CD8-positive, alpha-beta memory T cell (primary cell): ENCODE measurements around the gene CALY. TPM values are rescaled to one million over a fixed set of nuclear protein-coding genes. Genes with fewer than 3 reads are reported as not detected.

Source experiments
- CTCF ChIA-PET: fragments of 350-600 bp; sonication (Branson Sonifier 250); formaldehyde crosslinking; loops from one replicate; lab custom pipeline; 2021; ENCODE audit warnings: antibody characterized with exemption; lab: Charles Lee
- POLR2A ChIA-PET: fragments of 350-600 bp; sonication (Branson Sonifier 250); formaldehyde crosslinking; loops from one replicate; lab custom pipeline; 2021; ENCODE audit warnings: antibody characterized with exemption; lab: Charles Lee
- DNase-seq, 5 donors: peaks; one replicate each; pipeline versions ENCODE4 v3.0.0 to v3.0.0-alpha.2; 2020 to 2022; ENCODE audit warnings: mixed read lengths in 1 of 5
- H3K27ac ChIP-seq: one replicate; pipeline ENCODE4 v1.7.0; 2013; ENCODE audit warnings: low read depth, mild to moderate bottlenecking, low read length, moderate library complexity
- H3K27me3 ChIP-seq: 2 replicates; pipeline ENCODE4 v1.7.0; 2013; ENCODE audit warnings: low read length, mild to moderate bottlenecking; ENCODE audit not compliant: insufficient read depth, poor library complexity, severe bottlenecking
- H3K36me3 ChIP-seq: 2 replicates; pipeline ENCODE4 v1.7.0; 2013; ENCODE audit warnings: mild to moderate bottlenecking, low read length, moderate library complexity; ENCODE audit not compliant: insufficient read depth
- H3K4me1 ChIP-seq: 2 replicates; pipeline ENCODE4 v1.7.0; 2013; ENCODE audit warnings: mild to moderate bottlenecking, low read length, moderate library complexity; ENCODE audit not compliant: insufficient read depth
- H3K4me3 ChIP-seq: 2 replicates; pipeline ENCODE4 v1.7.0; 2013; ENCODE audit warnings: mild to moderate bottlenecking, low read length
- H3K9me3 ChIP-seq: 2 replicates; pipeline ENCODE4 v1.7.0; 2013; ENCODE audit warnings: mild to moderate bottlenecking, low read length
- H3K27ac Mint-ChIP-seq, 8 donors: one replicate each; pipeline ENCODE4 v1.8.0; 2020 to 2021; ENCODE audit warnings: mixed read lengths in 8 of 8, mild to moderate bottlenecking in 6 of 8, inconsistent platforms in 3 of 8, moderate library complexity in 3 of 8
- H3K27me3 Mint-ChIP-seq, 2 donors: one replicate each; pipeline ENCODE4 v1.8.0; 2020 to 2021; ENCODE audit warnings: mixed read lengths in 2 of 2, mild to moderate bottlenecking in 1 of 2, moderate library complexity in 1 of 2
- H3K36me3 Mint-ChIP-seq, 3 donors: one replicate each; pipeline ENCODE4 v1.8.0; 2020 to 2021; ENCODE audit warnings: mixed read lengths in 3 of 3, inconsistent platforms in 1 of 3, mild to moderate bottlenecking in 1 of 3
- H3K4me1 Mint-ChIP-seq, 3 donors: one replicate each; pipeline ENCODE4 v1.8.0; 2020 to 2021; ENCODE audit warnings: mixed read lengths in 3 of 3, inconsistent platforms in 1 of 3, mild to moderate bottlenecking in 1 of 3
- H3K4me3 Mint-ChIP-seq, 7 donors: one replicate each; pipeline ENCODE4 v1.8.0; 2020 to 2021; ENCODE audit warnings: mixed read lengths in 7 of 7, mild to moderate bottlenecking in 6 of 7, moderate library complexity in 4 of 7, inconsistent platforms in 2 of 7
- H3K9me3 Mint-ChIP-seq, 5 donors: one replicate each; pipeline ENCODE4 v1.8.0; 2020 to 2022; ENCODE audit warnings: mixed read lengths in 5 of 5, mild to moderate bottlenecking in 3 of 5, moderate library complexity in 2 of 5, inconsistent platforms in 1 of 5
- polyA plus RNA-seq: library from polyadenylated mRNA; unstranded; fragments of 300-500 nt; fragmentation: Illumina TruSeq; gene quantifications from one replicate; pipeline ENCODE4 v1.2.3, GENCODE V29; 2021
- total RNA-seq, 2 experiments: library from RNA; stranded (reverse); gene quantifications; one replicate each; pipeline ENCODE4 v1.2.3, GENCODE V29; 2021

The CALY gene
- total and polyA plus RNA-seq, 3 experiments from 2014 or later = 0.83 to 1.3 (median 0.92) TPM

DNA sequence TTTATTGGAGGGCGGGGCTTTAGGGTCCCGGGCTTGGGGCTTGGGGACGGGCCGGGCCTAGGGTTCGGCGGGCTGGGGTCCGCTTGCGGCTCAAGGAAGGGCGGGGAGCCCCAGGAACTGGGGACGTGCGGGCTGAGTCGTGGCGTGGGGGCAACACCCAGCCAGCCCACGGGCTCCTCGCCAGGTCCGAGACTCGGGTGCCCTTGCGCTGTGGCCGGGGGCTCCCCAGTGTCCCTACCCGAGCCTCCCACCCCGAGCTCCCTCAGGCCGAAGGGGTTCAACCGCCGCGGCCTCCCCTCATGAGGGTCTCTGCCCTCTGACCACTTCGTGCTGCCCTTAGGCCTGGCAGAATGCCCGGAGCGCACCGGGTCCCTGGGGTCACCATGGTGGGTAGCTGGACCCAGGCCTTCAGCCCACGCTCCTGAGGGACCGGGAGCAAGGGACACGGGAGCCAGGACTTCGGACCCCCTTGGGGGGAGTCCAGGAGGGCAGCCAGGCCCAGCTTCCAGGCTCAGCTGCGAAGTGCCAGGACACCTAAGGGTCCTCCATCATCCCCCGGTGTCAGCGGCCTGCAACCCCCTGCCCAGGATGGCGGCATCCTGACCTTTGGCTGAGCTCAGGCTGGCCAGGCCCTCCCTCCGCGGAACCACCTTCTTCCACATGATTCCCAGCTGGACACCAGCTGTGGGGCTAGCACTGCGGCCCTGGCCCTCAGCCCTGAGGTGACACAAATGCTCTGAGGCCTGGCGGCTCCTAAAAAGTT, 21.6 kb upstream of the CALY start:
- Histone ChIP-seq H3K27ac (no peak overlapping the region), H3K4me3 (no peak overlapping the region), H3K36me3 (no peaks in the 10 kb centered on the region), H3K9me3 (no peaks in the 10 kb centered on the region), H3K27me3 (no peaks in the 10 kb centered on the region), H3K4me1 (peaks cover 6% of the 10 kb centered on the region)
- peak in 1 of 5 donors; percentile 38 for DNase-seq
- H3K36me3 Mint-ChIP-seq = peaks cover 0 to 15% (median 6%) of the 10 kb centered on the region in 3 donors
- peaks cover 9 to 37% (median 25%) of the 10 kb centered on the region in 3 donors for H3K4me1 Mint-ChIP-seq
- H3K27ac Mint-ChIP-seq = peak overlapping the region in 1 of 8 donors; percentile 41
- peak overlapping the region in 1 of 7 donors; percentile 3 for H3K4me3 Mint-ChIP-seq
- H3K27me3 Mint-ChIP-seq = no peaks in the 10 kb centered on the region
- no peaks in the 10 kb centered on the region for H3K9me3 Mint-ChIP-seq
- POLR2A ChIA-PET = interaction anchor here (1.9 kb wide), 1 partner anchor 31 kb away, joined by 7 read pairs; no protein-coding TSS in a partner anchor
- CTCF ChIA-PET = interaction anchor here (4.0 kb wide), 1 partner anchor 29 kb away, joined by 19 read pairs; no protein-coding TSS in a partner anchor

DNA sequence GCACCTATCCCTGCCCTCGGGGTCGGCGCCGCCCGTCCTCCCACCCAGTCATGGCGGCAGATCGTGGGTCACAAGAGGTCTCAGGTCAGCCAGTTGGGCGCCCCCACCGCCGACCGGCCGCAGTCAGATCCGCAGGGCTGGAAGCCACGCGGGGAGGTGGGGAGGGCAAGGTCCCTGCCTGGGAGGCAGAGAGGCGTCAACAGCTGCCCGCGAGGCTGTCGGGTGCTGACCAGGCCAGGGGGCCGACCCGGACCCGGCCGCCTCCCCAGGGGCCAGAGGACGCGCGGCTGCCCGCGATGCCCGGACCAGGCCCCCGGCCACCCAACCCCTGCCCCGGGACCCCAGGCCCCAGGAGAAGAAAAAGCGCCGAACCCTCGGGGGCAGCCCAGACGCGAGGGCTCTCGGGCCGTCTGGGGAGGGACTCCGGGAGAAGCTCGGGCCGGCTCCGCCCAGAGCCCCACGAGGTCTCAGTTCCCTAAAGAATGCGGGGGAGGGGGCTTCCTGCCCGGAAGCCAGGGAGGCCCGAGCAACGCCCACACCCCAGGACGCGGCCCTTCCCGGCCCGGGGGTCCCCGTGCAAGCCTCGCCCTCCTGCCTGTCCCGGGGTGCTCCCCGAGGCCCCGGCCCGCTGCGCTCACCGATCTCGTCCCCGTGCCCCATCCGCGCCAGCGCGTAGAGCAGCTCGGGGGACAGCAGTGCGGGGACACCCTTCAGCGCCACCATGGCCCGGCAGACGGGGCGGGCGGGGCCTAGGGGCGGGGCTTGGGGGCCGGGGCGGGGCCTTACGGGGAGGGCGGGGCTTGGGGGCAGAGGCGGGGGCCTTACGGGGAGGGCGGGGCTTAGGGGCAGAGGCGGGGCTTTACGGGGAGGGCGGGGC, 20.8 kb upstream of the CALY start, which contains the start of gene FUOM:
FUOM (minus strand) TSS at position 735 of the 877 bp plus-strand sequence; CDS start at position 723, 12 bp downstream.
- Mint-ChIP-seq H3K9me3 (no peaks in the 10 kb centered on the region), H3K4me1 (peaks cover 9 to 37% (median 25%) of the 10 kb centered on the region in 3 donors), H3K27me3 (peaks cover 0 to 1% of the 10 kb centered on the region in 2 donors), H3K27ac (peak within 1 kb of the TSS in 3 of 8 donors; percentile 10 to 55 (median 41)), H3K36me3 (peaks cover 0 to 8% (median 6%) of the 10 kb centered on the region in 3 donors), H3K4me3 (peak within 1 kb of the TSS; percentile 61 to 89 (median 76))
- peak within 1 kb of the TSS; percentile 59 for H3K4me3 ChIP-seq
- peak; percentile 62 to 84 (median 74) for DNase-seq
- no peaks in the 10 kb centered on the region for H3K9me3 ChIP-seq
- ChIA-PET CTCF (interaction anchor here (1.8 to 4.0 kb wide), 2 partner anchors 22 to 28 kb away, joined by 3 to 19 read pairs; no protein-coding TSS in a partner anchor), POLR2A (interaction anchor here (1.9 kb wide), 1 partner anchor 32 kb away, joined by 7 read pairs; no protein-coding TSS in a partner anchor)
- no peaks in the 10 kb centered on the region for H3K36me3 ChIP-seq
- H3K27me3 ChIP-seq = no peaks in the 10 kb centered on the region
- peaks cover 6% of the 10 kb centered on the region for H3K4me1 ChIP-seq
- peak within 1 kb of the TSS; percentile 38 for H3K27ac ChIP-seq

DNA sequence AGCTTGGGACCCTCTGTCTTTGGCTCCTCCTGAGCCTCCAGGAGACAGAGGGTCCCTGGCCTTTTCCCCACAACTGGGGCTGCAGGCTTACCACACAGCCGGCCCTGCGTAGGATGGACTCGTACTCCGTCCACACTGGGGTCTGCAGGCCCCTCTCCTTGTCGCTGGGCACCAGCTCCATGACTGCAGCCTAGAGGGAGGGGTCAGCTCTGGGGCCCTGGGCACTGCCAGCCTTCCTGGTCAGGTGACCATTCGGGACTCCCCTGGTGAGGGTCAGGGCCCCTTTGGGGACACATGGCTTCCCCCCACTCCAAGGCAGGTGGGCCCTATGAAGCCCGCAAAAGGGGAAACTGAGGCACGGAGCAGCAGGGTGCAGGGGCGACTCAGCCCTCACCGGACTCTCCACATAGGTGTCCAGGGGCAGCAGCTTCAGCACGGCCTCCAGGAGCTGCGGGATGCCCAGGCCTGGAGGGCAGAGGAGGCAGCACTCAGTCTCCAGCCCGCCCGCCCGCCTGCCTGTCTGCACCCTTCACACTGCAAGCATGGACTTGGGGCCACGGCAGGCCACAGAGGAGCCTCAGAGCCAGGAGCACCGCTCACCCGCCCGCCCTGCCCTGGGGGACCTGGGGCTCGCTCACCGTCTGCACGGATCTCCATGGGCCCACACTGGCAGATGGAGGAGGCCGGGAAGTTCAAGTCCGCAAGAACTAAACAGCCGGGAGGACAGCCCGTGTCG, 20.0 kb upstream of the CALY start:
- Mint-ChIP-seq H3K4me3 (peak overlapping the region; percentile 61 to 82 (median 76)), H3K27ac (peak overlapping the region in 2 of 8 donors; percentile 10 to 55), H3K36me3 (no peaks in the 10 kb centered on the region), H3K4me1 (peaks cover 7 to 31% (median 19%) of the 10 kb centered on the region in 3 donors), H3K9me3 (no peaks in the 10 kb centered on the region), H3K27me3 (peaks cover 0 to 1% of the 10 kb centered on the region in 2 donors)
- Histone ChIP-seq H3K27ac (peak overlapping the region; percentile 38), H3K36me3 (no peaks in the 10 kb centered on the region), H3K4me1 (peaks cover 6% of the 10 kb centered on the region), H3K4me3 (peak overlapping the region; percentile 59), H3K9me3 (no peaks in the 10 kb centered on the region), H3K27me3 (no peaks in the 10 kb centered on the region)
- CTCF ChIA-PET = interaction anchor here (1.3 to 4.0 kb wide), 3 partner anchors 20 to 27 kb away, joined by 3 to 19 read pairs (median 3); partner anchors contain the start of gene CALY
- POLR2A ChIA-PET = interaction anchor here (1.1 to 1.9 kb wide), 3 partner anchors 21 to 33 kb away, joined by 3 to 7 read pairs (median 4); partner anchors contain the start of gene PAOX
- DNase-seq = no peak

DNA sequence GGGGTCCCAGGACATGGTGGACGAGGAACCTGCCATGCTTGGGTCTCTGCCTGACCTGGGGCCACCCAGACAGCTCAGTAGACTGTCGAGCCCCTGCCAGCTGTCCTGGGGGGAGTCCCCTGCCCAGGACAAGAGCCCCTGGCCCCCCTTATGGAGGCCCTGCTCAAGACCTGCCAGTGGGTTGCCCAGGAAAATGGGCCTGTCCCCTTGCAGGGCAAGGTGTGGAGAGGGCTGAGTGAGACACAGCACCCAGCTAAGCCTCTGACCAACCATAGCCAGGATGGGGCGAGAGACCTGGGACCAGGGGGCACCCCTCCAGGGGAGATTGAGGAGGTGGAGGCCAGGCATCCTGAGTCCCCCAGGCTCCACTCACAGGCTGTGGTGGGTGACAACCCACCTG, 19.3 kb upstream of the CALY start:
- no peaks in the 10 kb centered on the region for H3K36me3 Mint-ChIP-seq
- POLR2A ChIA-PET = interaction anchor here (1.1 to 1.3 kb wide), 2 partner anchors 20 to 23 kb away, joined by 3 to 4 read pairs; partner anchors contain the start of gene PAOX
- no peaks in the 10 kb centered on the region for H3K9me3 Mint-ChIP-seq
- Histone ChIP-seq H3K27ac (no peak overlapping the region), H3K4me1 (peaks cover 6% of the 10 kb centered on the region), H3K9me3 (no peaks in the 10 kb centered on the region), H3K27me3 (no peaks in the 10 kb centered on the region), H3K36me3 (no peaks in the 10 kb centered on the region), H3K4me3 (no peak overlapping the region)
- H3K4me1 Mint-ChIP-seq = peaks cover 5 to 24% (median 12%) of the 10 kb centered on the region in 3 donors
- no peak for DNase-seq
- no peak overlapping the region for H3K27ac Mint-ChIP-seq
- peaks cover 0 to 1% of the 10 kb centered on the region in 2 donors for H3K27me3 Mint-ChIP-seq
- peak overlapping the region; percentile 19 to 80 (median 67) for H3K4me3 Mint-ChIP-seq
- CTCF ChIA-PET = interaction anchor here (1.3 to 4.0 kb wide), 3 partner anchors 19 to 26 kb away, joined by 3 to 19 read pairs (median 3); partner anchors contain the start of gene CALY

DNA sequence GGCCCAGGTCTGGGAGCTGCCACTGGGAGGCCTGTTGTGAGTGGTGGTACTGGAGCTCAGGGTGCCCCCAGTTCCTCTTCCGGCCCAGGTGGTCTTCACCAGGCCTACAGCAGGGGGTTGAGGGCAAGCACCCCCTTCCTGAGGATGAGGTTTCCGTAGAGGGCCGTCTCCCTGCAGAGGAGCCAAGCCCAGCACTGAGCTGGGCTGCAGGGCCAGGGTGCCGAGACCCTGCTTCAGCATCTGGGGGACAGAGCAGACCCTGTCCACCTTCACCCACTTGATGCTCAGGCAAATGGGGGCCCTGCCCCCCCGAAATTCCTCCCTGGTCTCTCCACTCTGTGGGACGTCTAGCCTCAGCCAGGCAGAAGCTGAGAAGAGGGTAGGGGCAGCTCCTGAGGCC, 18.6 kb upstream of the CALY start:
- Histone ChIP-seq H3K4me1 (peaks cover 6% of the 10 kb centered on the region), H3K36me3 (no peaks in the 10 kb centered on the region), H3K27me3 (no peaks in the 10 kb centered on the region), H3K9me3 (no peaks in the 10 kb centered on the region), H3K4me3 (no peak overlapping the region), H3K27ac (no peak overlapping the region)
- no peak overlapping the region for H3K4me3 Mint-ChIP-seq
- POLR2A ChIA-PET = no interaction called here
- peaks cover 4 to 17% (median 5%) of the 10 kb centered on the region in 3 donors for H3K4me1 Mint-ChIP-seq
- no peak for DNase-seq
- H3K27ac Mint-ChIP-seq = no peak overlapping the region
- H3K27me3 Mint-ChIP-seq = peaks cover 0 to 1% of the 10 kb centered on the region in 2 donors
- H3K36me3 Mint-ChIP-seq = no peaks in the 10 kb centered on the region
- CTCF ChIA-PET = interaction anchor here (1.3 to 4.0 kb wide), 2 partner anchors 19 to 26 kb away, joined by 3 to 19 read pairs; partner anchors contain the start of gene CALY
- no peaks in the 10 kb centered on the region for H3K9me3 Mint-ChIP-seq

DNA sequence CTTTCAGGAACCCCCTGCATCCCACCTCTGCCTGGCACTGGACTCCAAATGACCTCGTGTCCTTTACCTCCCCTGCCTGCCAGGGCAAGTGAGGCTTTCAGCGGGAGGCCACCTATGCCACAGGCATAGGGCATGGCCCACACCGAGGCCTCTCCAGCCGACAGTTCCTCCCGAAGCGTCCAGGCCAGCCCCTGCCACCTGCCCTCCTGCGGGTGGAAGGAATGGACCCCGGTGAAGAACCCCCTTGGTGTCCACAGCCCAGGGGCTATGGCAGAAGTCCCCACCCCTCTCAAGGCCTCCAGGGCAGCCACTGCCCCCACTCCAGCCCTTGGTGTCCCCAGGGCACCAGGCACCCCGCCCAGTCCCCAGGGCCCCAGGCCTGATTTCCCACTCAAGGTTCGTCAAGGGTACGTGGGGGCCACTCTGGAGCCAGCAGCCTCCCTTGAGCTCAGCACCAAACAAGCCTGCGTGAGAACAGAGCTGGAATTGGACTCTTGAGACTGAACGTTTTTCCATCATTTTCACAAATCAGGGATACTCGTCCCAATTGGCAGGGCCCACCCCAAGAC, 18.1 kb upstream of the CALY start:
- ChIA-PET CTCF (interaction anchor here (4.0 kb wide), 1 partner anchor 25 kb away, joined by 19 read pairs; no protein-coding TSS in a partner anchor), POLR2A (no interaction called here)
- Histone ChIP-seq H3K4me1 (peaks cover 6% of the 10 kb centered on the region), H3K27ac (no peak overlapping the region), H3K4me3 (no peak overlapping the region), H3K27me3 (no peaks in the 10 kb centered on the region), H3K36me3 (no peaks in the 10 kb centered on the region), H3K9me3 (no peaks in the 10 kb centered on the region)
- Mint-ChIP-seq H3K4me3 (no peak overlapping the region), H3K27me3 (peaks cover 0 to 1% of the 10 kb centered on the region in 2 donors), H3K27ac (no peak overlapping the region), H3K36me3 (no peaks in the 10 kb centered on the region), H3K9me3 (no peaks in the 10 kb centered on the region), H3K4me1 (peaks cover 0 to 12% (median 3%) of the 10 kb centered on the region in 3 donors)
- DNase-seq = no peak
